Retinal pigment epithelial cell (primary cell): ENCODE results near the gene FAM163B.

Experiments
- DNase-seq: peaks from one replicate; pipeline ENCODE4 v3.0.0-alpha.2; 2010; ENCODE audit warnings: low read depth
- H3K4me3 ChIP-seq: 2 replicates; pipeline ENCODE4 v1.5.1; 2011; ENCODE audit warnings: mild to moderate bottlenecking, low read length, control low read depth, moderate library complexity
- CTCF ChIP-seq: conservative IDR thresholded peaks from 2 replicates; pipeline ENCODE4 v1.5.1; 2011; ENCODE audit warnings: low read depth, low read length, control low read depth, inconsistent platforms

FAM163B gene

GRCh38 chr9:133561976-133562554, 47.1 kb downstream of the FAM163B start:
- no peak for DNase-seq
- TF ChIP-seq CTCF: no peak
- no peak overlapping the region for H3K4me3 ChIP-seq

GRCh38 chr9:133560944-133561343, 48.2 kb downstream of the FAM163B start:
- no peak for TF ChIP-seq CTCF
- no peak for DNase-seq
- H3K4me3 ChIP-seq: no peak overlapping the region

GRCh38 chr9:133560311-133560710, 48.9 kb downstream of the FAM163B start:
- TF ChIP-seq CTCF: no peak
- no peak overlapping the region for H3K4me3 ChIP-seq
- no peak for DNase-seq

GRCh38 chr9:133558191-133559126, 50.7 kb downstream of the FAM163B start:
- DNase-seq: peak; percentile 22
- no peak overlapping the region for H3K4me3 ChIP-seq
- TF ChIP-seq CTCF: no peak

GRCh38 chr9:133557581-133557980, 51.6 kb downstream of the FAM163B start:
- no peak for TF ChIP-seq CTCF
- no peak overlapping the region for H3K4me3 ChIP-seq
- DNase-seq: no peak

- H3K4me3 ChIP-seq: no peak overlapping the region
- no peak for DNase-seq
- no peak for TF ChIP-seq CTCF
Observed at GRCh38 chr9:133556354-133556753, 52.8 kb downstream of the FAM163B start.

- H3K4me3 ChIP-seq: no peak overlapping the region
- DNase-seq: no peak
- no peak for TF ChIP-seq CTCF
Observed at GRCh38 chr9:133554729-133555128, 54.5 kb downstream of the FAM163B start.
